Stimulated activated CD4-positive, alpha-beta T cell treated with anti-CD3 and anti-CD28 coated beads, Interleukin-4, amount 100 ng/mL, for 4 hours (primary cell): ENCODE measurements around the gene CRYZ.

Experiments
- DNase-seq, 2 experiments: peaks; one replicate each; pipeline ENCODE4 v3.0.0-alpha.2; 2020

The CRYZ gene

DNA sequence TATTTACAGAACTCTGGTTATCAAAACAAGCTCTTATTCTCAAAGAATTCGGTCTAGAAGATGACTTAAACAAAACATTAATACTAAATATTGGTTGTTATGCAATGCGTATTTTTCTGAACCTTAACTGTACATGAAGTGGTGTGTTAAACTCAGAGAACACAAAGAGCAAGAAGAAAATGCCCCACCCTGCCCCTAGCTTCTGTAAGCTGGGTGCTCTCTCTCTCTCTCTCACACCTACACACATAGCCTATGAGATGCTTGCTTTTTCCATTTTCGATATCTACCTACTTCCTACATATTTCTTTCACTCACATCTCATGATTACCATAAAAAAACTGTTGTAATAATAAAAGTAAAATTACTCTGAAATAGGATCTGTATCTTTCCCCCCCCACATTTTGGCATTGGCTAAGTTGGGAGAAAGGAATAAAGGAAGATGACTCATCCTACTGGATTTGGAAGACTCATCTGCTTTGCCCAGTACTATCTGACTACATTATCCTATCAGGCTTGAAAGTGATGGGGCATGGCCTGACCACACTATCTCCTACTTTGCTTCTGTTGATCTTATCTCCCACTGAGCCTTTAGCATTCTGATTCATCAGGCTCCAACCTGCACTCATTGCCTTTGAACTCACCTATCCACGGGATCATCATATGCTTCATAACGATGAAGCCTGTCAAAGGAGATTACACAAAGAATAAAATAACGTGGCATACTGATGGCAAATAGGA, 2.9 kb downstream of the CRYZ start:
- DNase-seq = no peak

DNA sequence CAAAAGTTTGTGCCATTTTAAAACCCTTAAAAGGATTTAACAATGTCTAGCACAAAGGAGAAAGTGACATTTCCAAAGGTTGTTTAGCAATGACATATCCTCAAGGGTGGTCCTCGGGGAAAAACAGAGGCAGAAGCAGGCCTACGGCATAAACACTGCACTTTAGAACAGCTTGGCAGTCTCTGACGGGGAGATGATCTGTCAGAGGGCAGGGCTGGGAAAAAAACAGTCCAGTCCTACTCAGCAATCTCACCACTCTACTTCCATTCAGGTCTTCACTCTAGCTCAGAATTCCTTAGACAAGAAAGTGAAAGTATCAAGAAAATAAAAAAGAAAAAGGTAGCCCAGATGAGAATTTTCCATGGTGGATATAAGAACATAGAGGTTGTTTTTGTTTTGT, 4.1 kb downstream of the CRYZ start:
- no peak for DNase-seq

DNA sequence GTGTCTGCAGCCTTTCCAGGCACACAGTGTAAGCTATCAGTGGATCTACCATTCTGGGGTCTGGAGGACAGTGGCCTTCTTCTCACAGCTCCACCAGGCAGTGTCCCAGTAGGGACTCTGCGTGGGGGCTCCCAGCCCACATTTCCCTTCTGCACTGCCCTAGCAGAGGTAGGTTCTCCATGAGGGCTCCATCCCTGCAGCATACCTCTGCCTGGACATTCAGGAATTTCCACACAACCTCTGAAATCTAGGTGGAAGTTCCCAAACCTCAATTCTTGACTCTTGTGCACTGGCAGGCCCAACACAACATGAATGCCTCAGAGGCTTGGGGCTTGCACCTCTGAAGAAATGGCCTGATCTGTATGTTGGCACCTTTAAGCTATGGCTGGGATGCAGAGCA, 6.8 kb downstream of the CRYZ start:
- no peak for DNase-seq

DNA sequence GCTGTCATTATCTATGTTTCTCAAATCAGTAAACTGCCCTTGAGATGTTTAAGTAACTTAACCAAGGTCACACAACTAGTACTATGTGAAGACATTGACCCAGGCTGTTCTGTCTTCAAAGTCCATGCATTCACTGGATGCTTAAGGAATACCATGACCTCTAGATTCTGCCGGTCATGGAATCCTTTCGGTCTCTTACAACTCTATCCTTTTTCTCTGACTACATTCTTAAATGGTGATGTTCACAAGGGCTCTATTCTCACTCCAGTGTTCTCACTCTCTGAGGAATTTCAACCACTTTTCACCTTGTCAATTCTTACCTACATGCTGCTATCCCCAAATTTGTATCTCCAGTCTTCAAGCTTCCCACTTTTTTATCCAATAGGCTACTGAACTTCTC, 15.2 kb downstream of the CRYZ start:
- DNase-seq = no peak

DNA sequence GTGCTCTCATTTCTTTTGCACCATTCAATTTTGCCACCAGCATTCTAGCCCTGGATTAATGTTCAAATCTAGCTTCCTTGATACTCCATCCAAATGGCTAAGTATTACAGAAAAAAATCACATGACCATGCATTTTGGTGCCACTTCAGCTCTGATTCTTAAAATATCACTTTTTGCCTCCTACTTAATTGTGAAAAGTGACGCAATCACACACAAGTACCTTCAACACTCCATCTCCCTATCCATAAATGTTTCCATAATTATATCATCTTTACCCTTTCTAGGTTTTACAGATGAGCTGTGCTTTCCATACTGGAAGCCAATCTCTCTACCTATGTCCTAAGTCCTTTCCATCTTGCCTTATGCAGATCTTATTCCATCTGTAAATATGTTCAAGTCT, 16.0 kb downstream of the CRYZ start:
- no peak for DNase-seq

DNA sequence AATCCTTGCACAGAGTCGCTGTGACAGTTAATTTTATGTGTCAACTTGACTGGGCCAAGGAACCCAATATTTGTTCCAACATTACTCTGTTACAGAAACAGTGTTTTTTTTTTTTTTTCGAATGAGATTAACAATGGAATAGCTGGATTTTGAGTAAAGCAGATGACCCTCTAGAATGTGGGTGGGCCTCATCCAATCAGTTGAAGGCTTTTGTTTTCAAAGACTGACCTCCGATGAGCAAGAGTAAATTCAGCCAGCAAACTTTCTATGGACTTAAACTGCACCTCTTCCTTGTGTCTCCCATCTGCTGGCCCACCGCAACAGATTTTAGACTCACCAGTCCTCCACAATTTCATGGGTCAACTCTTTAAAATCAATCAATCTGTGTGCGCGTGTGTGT, 17.0 kb downstream of the CRYZ start:
- DNase-seq = no peak

DNA sequence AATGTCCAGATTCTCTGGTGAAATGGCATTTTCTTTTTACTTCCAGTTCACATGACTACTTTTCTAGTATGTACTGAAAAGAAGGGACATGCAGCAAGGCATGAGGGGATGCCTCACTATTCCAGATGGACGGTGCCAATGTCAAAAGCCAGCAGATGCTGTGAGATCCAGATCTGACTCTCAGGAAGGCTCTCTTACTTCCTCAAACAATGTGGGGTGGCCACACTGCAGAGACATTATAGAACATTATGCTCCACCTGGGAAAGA, 17.7 kb downstream of the CRYZ start:
- no peak for DNase-seq

DNA sequence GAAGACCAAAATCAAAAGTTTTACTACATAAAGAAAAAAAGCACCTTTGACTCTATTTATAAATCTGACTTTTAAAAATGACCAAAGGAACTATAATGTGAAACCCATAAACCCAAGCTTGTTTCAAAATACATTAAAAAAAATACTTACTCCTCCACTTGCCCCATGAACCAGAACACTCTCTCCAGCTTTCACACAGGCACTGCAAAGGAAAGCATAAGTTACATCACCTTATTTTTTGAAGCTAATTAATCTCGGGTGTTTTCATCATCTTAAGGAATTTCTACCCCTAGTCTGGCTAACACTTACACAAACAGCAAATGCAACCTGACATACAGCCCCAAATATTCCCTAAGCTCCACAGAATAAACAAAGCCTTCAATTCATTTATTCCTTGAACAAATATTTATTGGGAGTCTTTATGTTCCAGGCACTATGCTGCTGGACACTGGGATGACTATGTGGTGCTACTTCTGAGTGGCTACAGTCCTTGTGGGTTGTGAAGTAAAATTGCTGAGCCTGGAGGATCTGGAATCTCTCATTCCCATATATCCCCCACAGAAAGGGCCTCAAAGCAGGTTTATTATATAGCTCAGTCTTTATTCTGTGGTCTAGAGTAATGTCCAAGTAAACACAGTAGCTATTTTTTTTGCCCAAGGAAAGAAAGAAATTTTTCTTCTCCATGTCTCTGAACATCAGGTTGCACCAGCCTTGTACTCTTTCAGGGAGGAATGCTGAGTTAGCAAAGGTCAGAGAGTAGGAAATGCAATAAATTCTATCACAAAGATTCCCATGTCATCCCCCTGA, 18.2 kb downstream of the CRYZ start:
- DNase-seq = no peak

DNA sequence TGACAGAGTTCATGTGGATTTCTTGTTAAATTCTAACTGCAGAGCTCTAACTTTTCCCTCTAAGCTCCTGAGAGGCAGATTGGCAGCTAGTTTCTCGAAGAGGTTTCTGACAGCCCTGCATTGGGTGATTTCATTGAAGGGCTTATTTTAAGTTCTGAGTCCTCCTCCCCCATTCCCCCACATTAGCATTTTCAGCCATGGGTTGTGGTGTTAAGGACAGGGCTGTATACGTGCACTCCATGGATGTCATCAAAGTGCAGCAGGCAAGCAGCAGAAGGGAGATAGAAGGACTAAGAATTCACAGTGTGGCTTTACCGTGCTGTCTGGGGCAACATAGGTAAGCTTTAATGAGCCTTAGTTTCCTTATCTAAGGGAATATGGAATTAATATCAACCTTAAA, 19.0 kb downstream of the CRYZ start:
- no peak for DNase-seq

DNA sequence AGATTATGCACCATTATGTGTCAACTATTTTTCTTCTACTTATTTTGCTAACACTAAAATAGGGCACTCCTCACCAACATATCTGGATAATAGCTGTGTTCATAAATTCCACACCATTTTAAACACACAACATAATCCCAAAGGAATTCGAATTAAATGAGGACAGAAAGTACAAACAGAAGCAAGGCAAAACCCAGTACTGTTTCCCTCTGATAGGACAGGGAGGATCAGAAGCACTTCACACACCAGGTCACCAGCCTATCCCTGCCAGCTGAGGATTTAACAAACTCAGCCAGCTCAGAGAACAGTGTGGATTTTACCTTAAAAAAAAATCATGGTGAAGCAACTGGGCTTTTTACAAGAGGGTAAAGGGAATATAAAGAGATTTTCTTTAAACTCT, 20.0 kb downstream of the CRYZ start:
- DNase-seq = no peak

DNA sequence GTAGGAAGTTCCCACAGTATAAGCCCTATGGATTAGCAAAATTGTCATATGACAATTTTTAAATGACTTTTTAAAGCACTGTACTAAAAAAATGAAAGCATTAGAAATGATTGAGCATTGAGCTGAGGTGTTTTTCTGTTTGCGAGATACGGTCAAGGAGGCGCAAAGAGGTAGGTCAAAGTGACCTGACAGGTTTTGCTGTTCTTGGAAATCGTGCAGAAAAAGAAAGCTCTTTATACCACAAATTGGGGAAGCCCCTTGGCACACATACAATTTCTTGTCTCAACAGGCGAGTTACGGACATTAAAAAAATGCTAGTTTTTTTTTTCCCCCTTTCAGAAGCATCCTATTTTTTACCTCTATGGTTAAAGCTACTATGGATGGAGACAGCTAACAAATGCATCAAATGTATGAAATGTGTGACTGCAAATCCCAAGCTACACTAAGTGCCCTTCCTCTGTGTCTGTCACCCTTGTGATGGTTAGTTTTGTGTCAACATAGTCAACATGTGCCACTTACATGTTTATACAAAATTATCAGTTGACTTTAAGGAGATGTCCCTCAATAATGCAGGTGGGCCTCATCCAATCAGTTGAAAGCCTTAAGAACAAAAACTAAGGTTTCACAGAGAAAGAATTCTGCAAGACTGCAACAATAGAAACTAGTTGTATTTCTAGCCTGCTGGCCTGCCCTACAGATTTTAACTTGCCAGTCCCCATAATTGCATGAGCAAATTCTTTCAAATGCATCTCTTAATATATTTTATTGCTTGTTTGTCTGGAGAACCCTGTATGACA, 29.3 kb downstream of the CRYZ start:
- DNase-seq = no peak

DNA sequence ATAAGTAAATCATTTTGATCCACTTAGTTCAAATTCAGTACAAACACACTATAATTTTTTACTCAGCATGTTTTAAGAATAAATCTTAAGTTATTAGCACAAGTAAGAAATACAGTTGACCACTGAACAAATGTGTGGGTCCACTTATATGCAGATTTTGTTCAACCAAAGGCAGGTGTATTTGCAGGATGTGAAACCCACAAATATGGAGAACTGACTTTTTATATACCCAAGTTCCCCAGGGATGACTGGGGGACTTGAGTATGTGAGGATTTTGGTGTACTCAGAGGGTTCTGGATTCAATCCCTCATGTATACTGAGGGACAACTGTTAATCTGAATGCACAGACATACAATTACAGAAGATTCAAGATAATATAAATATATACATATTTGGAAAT, 33.5 kb downstream of the CRYZ start:
- no peak for DNase-seq

DNA sequence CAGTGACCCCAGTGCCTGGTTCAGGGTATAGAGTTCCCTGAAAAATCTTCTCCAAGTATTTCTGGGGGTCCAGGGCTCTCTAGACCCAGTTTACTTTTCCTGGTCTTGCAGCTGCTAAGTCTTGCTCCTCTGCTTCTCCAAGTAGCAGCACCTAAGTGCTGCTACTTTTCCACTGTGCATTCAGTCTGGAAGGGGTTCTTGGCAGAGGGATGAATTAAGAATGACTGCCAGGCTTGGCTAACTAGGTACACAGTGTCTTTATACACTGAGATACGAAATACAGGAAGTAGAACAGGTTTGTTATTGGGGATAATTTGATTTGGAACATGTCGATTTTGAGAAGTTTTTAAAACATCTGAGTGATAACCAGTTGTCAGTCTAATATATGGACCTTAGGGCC, 35.0 kb downstream of the CRYZ start:
- no peak for DNase-seq

DNA sequence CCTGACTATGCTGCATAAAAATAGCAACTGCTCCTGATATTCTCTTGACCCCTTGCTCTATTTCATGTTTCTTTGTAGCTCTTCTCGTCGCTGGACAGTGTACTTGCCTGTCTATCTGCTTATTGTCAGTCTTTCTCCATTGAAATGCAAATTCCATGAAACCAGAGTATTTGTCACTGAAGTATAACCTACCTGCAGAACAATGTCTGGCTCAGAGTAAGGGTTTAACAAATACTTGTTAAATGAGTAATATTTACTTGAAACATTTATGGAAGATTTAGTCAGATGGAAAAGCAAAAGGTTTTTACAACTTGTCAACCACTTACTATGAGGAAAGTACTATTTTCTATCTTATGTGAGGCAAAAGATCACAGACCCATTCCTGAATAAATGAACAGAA, 39.4 kb downstream of the CRYZ start:
- DNase-seq = no peak

DNA sequence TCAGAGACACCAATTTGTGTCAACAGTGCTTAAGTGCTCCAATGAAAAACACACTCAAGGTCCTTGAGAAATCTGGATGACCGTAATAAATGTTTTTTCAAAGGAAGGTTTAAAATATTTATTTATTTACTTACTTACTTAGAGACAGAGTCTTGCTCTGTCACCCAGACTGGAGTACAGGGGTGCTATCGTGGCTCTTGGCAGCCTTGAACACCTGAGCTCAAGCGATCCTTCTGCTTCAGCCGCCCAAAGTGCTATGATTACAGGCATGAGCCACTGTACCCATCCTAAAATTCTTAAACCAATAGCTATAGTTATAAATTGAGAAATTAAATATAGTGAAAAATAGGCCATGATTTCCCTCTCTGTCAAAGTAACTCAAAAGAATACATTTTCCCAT, 41.9 kb downstream of the CRYZ start:
- no peak for DNase-seq

DNA sequence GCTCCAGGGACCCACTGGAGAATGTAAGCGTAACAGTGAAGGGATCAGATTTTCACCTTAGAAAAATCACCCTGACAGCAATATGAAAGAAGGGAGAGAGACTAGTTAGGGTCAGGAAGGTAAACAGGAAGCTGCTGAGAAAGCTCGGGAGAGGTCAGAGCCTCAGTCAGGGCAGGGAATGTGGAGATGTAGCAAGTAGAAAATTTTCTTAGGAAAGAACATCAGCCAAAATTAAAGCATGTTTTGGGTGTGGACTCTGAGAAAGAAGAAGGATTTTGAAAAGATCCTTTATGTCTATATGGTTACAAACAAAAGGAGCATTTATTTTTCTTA, 42.5 kb downstream of the CRYZ start:
- no peak for DNase-seq

DNA sequence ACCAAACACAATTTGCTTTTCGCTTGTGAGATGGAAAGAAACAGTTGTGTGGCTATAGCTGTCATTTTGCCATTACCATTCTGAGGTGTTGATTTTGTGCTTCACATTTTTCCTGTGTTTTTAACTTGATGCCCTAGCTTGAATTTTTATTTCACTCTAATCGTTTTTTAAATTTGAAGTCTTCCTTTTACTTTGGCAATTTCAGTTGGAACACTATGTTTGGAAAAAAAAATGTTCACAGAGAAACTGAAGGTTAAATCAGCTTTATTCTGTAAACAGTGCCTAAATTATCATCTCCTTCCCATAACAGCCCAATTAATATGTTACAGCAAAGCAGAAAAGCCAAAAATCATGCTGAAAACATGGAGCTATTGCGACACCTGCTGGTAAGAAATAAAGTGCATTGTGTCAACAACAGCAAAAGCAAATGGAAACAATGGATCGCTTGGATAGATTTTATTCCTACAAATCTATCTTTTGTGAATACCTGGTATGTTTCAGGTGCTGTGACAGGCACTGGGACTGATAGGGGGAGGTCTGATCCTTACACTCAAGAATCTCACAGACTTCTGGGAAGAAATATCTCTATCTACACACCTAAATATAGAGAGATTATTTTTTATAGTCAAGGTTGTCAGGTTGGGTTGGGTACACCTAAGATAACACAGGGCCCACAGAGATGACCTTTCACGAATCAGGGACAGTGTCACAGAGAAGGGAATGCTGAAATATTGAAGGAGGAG, 43.1 kb downstream of the CRYZ start:
- no peak for DNase-seq

DNA sequence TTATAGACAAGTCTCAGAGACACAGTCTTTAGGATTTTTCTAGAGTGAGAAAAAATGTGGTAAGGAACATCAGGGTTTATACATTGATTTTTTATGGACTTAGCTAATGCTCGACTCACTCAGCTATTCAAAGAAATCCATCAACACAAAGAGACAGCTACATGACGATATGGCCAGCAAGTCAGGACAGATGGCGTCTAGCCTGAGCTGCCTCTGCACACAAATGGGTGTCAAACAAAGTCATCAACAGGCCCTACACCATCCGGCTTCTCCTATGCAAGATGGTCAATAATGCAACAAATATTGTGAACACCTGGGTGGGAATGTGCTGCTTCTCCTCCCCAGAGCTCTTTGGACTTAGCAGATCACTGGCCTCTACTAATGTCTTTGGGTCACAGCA, 45.9 kb downstream of the CRYZ start:
- no peak for DNase-seq

DNA sequence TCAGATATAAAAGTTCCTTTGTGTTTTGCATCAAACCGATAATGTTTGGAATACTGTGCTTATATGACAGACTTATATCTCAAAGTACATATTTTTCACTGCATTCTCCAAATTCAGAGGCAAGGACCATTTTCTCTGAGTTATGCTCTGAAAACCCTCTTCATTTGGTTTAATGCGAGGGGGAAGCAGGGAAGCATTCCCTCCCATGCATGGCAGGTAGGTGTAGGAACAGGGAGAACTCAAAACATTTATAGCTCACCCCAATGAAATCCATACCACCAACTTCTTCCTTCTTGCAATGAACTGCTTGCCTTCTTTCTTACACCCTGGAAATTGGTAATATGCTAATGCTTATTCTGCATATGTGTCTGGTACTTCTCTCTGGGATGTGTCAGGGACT, 48.5 kb downstream of the CRYZ start:
- no peak for DNase-seq

DNA sequence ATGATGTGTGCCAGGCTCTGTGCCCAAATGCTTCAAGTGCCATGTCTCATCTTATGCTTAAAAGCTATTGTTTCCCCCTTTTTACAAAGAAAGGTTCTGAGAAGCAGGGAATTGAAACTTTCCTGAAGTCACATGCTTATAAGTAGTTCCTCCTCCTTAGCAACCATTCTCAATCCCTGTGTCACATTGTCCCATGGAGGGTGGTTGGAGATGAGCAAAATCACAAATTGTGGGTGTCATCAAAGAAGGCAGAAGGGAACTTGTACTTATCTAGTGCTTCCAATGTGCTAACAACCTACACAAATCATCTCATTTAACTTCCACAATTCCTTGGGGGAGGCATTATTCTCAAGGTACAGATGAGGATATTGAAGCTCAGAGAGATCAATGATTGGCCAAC, 49.2 kb downstream of the CRYZ start:
- no peak for DNase-seq

DNA sequence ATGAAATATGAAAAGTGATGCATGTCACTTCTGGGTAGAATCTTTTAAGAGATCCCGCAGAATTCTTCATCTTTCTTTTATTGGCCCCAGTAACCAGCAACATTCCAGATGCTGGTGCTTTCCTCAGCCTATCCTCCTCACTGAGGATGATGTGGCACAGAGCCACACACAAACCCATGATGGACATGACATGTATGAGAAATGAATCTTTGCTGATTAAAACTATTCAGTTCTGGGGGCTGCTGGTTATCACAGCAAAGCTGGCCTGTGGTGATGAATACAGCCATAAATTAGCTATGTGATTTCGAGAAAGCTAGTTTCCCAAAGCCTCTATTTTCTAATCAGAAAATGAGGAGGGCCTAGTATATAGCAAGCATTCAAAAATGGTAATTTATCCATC, 51.0 kb downstream of the CRYZ start:
- DNase-seq = no peak

DNA sequence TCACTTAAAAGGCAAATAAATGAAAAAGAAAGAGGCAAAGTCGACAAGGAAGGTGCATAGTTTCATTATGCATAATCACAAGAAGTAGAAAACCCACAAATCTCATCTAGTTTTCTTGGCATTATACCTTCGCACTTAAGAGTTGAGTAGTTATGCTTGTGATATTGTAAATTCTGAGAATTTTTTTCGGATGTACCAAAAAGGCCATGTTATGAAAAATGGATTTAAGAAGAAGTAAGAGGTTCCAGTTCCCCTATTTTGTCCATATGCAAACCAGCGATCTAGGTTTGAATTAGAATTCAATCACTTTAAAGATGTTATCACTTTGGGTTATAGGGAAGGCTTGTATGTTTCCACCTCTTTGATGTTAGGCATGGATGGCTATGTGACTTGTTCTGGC, 51.4 kb downstream of the CRYZ start:
- no peak for DNase-seq

DNA sequence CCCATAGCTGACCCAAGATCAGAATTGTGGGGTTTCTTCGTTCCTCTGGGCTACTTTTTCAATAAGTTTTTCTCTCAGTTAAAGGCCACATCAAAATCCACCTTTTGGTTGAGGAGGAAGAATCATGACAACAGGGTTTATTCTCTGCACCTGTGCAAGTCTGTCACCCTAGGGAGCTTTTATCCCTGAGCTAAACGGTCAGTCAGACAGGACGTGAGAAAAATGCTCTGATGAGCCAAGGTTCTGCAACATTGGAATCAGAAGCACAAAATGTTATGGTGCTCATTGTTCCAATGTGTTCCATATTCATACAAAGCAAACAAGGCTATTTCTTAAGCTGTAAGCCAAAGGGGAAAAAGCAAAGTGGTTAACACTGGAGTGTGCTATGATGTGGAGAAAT, 51.8 kb downstream of the CRYZ start:
- no peak for DNase-seq

DNA sequence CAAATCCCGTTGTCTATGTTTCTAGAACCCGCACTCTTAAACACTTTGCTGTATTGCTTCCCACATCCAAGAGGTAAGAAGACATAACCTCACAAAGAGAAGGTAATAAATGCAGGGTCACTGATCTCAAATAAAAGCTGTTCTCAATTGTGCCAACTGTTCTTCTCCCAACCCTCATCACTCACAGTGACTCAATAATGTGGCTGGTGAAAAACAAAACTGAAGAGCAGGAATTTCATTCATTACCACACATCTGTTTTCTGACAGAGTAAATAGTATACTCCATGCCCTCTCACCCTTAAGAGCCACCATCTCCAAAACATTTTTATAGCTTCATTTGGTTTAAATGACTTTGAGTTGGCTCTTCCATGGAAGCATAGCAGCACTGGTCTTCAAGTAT, 53.0 kb downstream of the CRYZ start:
- DNase-seq = no peak
